ENCODE results near the gene BTG1.

Gene BTG1

DNA sequence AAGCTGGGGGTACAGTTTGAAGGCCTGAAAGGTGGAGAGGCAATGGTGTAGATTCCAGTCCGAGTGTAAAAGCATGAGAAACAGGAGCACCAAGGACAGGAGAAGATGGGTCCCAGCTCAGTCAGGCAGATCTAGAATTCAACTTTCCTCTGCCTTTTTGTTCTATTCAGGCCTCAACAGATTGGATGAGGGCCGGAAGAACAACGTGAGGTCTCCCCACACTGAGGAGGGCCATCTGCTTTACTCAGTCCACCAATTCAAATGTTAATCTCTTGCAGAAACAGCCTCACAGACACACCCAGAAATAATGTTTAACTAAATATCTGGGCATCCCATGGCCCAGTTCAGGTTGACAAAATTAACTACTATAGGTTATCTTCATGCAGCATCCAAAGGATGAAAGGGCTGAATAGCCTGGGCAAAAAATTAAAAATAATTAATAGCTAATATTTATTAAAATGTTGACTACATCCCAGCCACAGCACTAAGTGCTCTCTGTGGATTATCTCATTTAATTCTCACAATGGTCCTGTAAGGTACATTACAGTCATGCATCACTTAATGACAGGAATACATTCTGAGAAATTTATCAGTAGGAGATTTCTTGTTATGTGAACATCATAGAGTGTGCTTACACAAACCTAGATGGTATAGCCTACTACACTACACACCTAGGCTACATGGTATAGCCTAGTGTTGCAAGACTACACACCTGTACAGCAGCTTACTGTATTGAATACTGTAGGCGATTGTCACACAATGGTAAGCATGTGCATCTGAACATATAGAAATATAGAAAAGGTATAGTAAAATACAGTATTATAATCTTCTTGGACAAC, 22.5 kb downstream of the BTG1 start:
- H3K9me2 ChIP-seq (replicated peaks; ENCODE audit: low read depth, low read length): no peaks in the 10 kb centered on the region
- H2AFZ ChIP-seq (ENCODE audit: low read length): no peak overlapping the region
- no peaks in the 10 kb centered on the region for H3K4me1 ChIP-seq (ENCODE audit: insufficient read depth, low read length, poor library complexity, severe bottlenecking)
- H3K4me3 ChIP-seq (ENCODE audit: low read length, poor library complexity, severe bottlenecking): no peak overlapping the region
- TF ChIP-seq CTCF (conservative IDR thresholded peaks at IDR 0.05; ENCODE audit: low read length): no peak
- no peak for TF ChIP-seq EZH2phosphoT487 (IDR thresholded peaks at IDR 0.05; ENCODE audit: borderline replicate concordance)
- no peak overlapping the region for H3K4me2 ChIP-seq (ENCODE audit: low read depth, low read length, poor library complexity, severe bottlenecking)
- H3K36me3 ChIP-seq (ENCODE audit: insufficient read depth, low read length): no peaks in the 10 kb centered on the region
- H3K79me2 ChIP-seq (ENCODE audit: insufficient read depth, low read length): peaks cover 4% of the 10 kb centered on the region
- H3K9me3 ChIP-seq (ENCODE audit: insufficient read depth, low read depth, low read length): 0 out of 2 replicates have a peak, but pooled peaks cover 4% of the 10 kb centered on the region
- no peaks in the 10 kb centered on the region for H3K27me3 ChIP-seq (ENCODE audit: insufficient read depth, low read length, poor library complexity, severe bottlenecking)
- no peaks in the 10 kb centered on the region for H3F3A ChIP-seq (ENCODE audit: low read depth)
- no peaks in the 10 kb centered on the region for H4K20me1 ChIP-seq (ENCODE audit: insufficient read depth, low read length, poor library complexity, severe bottlenecking)
- H3K9ac ChIP-seq (ENCODE audit: low read depth, low read length, poor library complexity, severe bottlenecking): no peak overlapping the region

DNA sequence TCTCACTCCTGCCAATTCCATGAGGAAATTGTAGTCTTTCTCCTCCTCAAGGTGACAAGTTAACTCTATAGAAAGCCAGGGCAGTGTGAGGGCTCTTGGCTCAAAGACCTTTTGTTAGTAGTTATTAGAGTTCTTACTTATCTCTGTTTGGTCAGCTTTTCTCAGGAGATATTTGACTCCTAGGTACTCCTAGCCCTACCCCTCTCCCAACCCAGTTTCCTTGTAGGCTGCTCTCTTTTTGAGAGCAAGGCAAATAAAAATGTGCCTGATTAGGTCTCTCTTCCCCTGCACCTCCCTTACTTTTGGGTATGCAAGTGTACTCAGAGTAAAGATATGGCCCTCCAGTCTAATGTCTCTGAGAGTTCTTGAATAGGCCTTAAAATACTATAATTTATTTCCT, 23.8 kb downstream of the BTG1 start:
- Histone ChIP-seq H3K4me3 (ENCODE audit: low read length, poor library complexity, severe bottlenecking) (no peak overlapping the region), H3K79me2 (ENCODE audit: insufficient read depth, low read length) (no peaks in the 10 kb centered on the region), H3K4me2 (ENCODE audit: low read depth, low read length, poor library complexity, severe bottlenecking) (no peak overlapping the region), H2AFZ (ENCODE audit: low read length) (no peak overlapping the region), H3K9ac (ENCODE audit: low read depth, low read length, poor library complexity, severe bottlenecking) (no peak overlapping the region), H3K9me3 (ENCODE audit: insufficient read depth, low read depth, low read length) (0 out of 2 replicates have a peak, but pooled peaks cover 4% of the 10 kb centered on the region), H3K9me2 (replicated peaks; ENCODE audit: low read depth, low read length) (no peaks in the 10 kb centered on the region), H3F3A (ENCODE audit: low read depth) (no peaks in the 10 kb centered on the region), H4K20me1 (ENCODE audit: insufficient read depth, low read length, poor library complexity, severe bottlenecking) (no peaks in the 10 kb centered on the region), H3K27me3 (ENCODE audit: insufficient read depth, low read length, poor library complexity, severe bottlenecking) (no peaks in the 10 kb centered on the region), H3K4me1 (ENCODE audit: insufficient read depth, low read length, poor library complexity, severe bottlenecking) (no peaks in the 10 kb centered on the region), H3K36me3 (ENCODE audit: insufficient read depth, low read length) (no peaks in the 10 kb centered on the region)
- no peak for TF ChIP-seq EZH2phosphoT487 (IDR thresholded peaks at IDR 0.05; ENCODE audit: borderline replicate concordance)
- no peak for TF ChIP-seq CTCF (conservative IDR thresholded peaks at IDR 0.05; ENCODE audit: low read length)

DNA sequence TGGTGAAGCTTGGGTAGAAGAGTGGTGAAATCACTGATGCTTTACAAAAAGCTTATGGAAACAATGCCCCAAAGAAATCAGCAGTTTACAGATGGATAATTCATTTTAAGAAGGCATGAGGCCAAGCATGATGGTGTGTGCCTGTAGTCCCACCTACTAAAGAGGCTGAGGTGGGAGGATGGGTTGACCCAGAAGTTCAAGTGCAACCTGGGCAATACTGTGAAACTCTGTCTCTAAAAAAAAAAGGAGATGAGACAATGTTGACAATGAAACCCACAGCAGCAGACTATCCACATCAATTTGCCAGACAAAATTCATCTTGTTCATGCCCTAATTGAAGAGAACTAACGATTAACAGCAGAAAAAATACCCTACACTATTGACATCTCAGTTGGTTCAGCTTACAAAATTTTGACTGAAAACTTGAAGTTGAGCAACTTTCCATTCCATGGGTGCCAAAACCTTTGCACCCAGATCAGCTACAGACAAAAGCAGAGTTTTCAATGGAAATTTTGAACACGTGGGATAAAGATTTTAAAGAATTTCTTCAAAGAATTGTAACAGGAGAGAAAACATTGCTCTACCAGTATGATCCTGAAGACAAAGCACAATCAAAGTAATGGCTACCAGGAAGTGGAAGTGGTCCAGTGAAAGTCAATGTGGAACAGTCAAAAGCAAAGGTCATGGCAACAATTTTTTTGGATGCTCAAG, 26.7 kb downstream of the BTG1 start:
- Histone ChIP-seq H3K4me3 (ENCODE audit: low read length, poor library complexity, severe bottlenecking) (no peak overlapping the region), H2AFZ (ENCODE audit: low read length) (no peak overlapping the region), H3K9me2 (replicated peaks; ENCODE audit: low read depth, low read length) (no peaks in the 10 kb centered on the region), H3K27me3 (ENCODE audit: insufficient read depth, low read length, poor library complexity, severe bottlenecking) (no peaks in the 10 kb centered on the region), H3K9ac (ENCODE audit: low read depth, low read length, poor library complexity, severe bottlenecking) (no peak overlapping the region), H3K4me2 (ENCODE audit: low read depth, low read length, poor library complexity, severe bottlenecking) (no peak overlapping the region), H3F3A (ENCODE audit: low read depth) (no peaks in the 10 kb centered on the region), H3K79me2 (ENCODE audit: insufficient read depth, low read length) (no peaks in the 10 kb centered on the region), H3K4me1 (ENCODE audit: insufficient read depth, low read length, poor library complexity, severe bottlenecking) (peaks cover 7% of the 10 kb centered on the region), H3K36me3 (ENCODE audit: insufficient read depth, low read length) (no peaks in the 10 kb centered on the region), H4K20me1 (ENCODE audit: insufficient read depth, low read length, poor library complexity, severe bottlenecking) (no peaks in the 10 kb centered on the region), H3K9me3 (ENCODE audit: insufficient read depth, low read depth, low read length) (0 out of 2 replicates have a peak, but pooled peaks cover 4% of the 10 kb centered on the region)
- TF ChIP-seq CTCF (conservative IDR thresholded peaks at IDR 0.05; ENCODE audit: low read length) (no peak), EZH2phosphoT487 (IDR thresholded peaks at IDR 0.05; ENCODE audit: borderline replicate concordance) (no peak)

Data from Loucy (cell line).